Heart right ventricle (tissue), 16 donors: ENCODE data around the gene CDKL4. TPM values are rescaled to one million over a fixed set of nuclear protein-coding genes. Genes with fewer than 3 reads are reported as not detected.
A peak's percentile ranks its signal among the peaks of the same experiment; 100 is the strongest.

Source experiments
- ATAC-seq, 8 donors: fragments of 200-7000 bp; cut with Tn5 transposase; one replicate each; pipeline ENCODE4 v1.9.1; 2020; ENCODE audit warnings: mild to moderate bottlenecking in 8 of 8, moderate library complexity in 8 of 8, moderate number of reproducible peaks in 1 of 8
- DNase-seq, 2 donors: peaks; one replicate each; pipeline ENCODE4 v3.0.0-alpha.2; 2020
- H3K27ac ChIP-seq, 10 donors: fragments of 200-600 bp; sonication (generic) in 2 of 10; one replicate each; pipeline versions ENCODE4 v1.5.0 to v1.8.0; 2020 to 2022; ENCODE audit warnings: mild to moderate bottlenecking in 3 of 10
- H3K27me3 ChIP-seq, 7 donors: fragments of 200-600 bp; one replicate each; pipeline ENCODE4 v1.8.0; 2021 to 2022; ENCODE audit warnings: mild to moderate bottlenecking in 2 of 7
- H3K36me3 ChIP-seq, 9 donors: fragments of 200-600 bp; sonication (generic) in 1 of 9; one replicate each; pipeline versions ENCODE4 v1.5.0 to v1.8.0; 2020 to 2022; ENCODE audit warnings: mild to moderate bottlenecking in 2 of 9
- H3K4me1 ChIP-seq, 9 donors: fragments of 200-600 bp; sonication (generic) in 1 of 9; one replicate each; pipeline versions ENCODE4 v1.5.0 to v1.8.0; 2020 to 2022; ENCODE audit warnings: mild to moderate bottlenecking in 4 of 9
- H3K4me3 ChIP-seq, 10 donors: fragments of 200-600 bp; sonication (generic) in 2 of 10; one replicate each; pipeline versions ENCODE4 v1.5.0 to v1.8.0; 2020 to 2022; ENCODE audit warnings: mild to moderate bottlenecking in 7 of 10, moderate library complexity in 2 of 10
- H3K9me3 ChIP-seq, 11 donors: fragments of 200-600 bp in 10 of 11; sonication (generic) in 2 of 11; one replicate each; pipeline versions ENCODE4 v1.5.0 to v1.8.0; 2013 to 2022; ENCODE audit warnings: mild to moderate bottlenecking in 2 of 11, control low read depth in 1 of 11, moderate library complexity in 1 of 11
- WGBS, 2 donors: extraction: QIAGEN DNeasy Blood & Tissue Kit; methylation state at CpG; one replicate each; pipeline ENCODE4 v1.1.7; 2013; ENCODE audit warnings: inconsistent platforms in 1 of 2; 5-methylcytosine and 5-hydroxymethylcytosine counted together
- intact Hi-C, 10 donors: fragments of 100-400 bp; cut with DNase I; formaldehyde crosslinking; loops; one replicate each; pipeline versions ENCODE4 v1.11.1 to v1.14.2; 2022
- polyA plus RNA-seq, 2 donors: library from polyadenylated mRNA; stranded (reverse); fragments of 200-250 nt; gene quantifications; one replicate each; pipeline ENCODE4 v1.2.3, GENCODE V29; 2013
- total RNA-seq, 10 donors: library from RNA; stranded (reverse); fragmentation: NEBNext Ultra II Directional in 3 of 10; extraction: Animal tissue kit (Norgen Biotek cat#: 25700) in 3 of 10; gene quantifications; one replicate each; pipeline versions ENCODE4 v1.2.1 to v1.2.4, GENCODE V29; 2021 to 2023
- TF ChIP-seq, protein P1 (sequence below), 9 donors: fragments of 200-600 bp; sonication (generic) in 2 of 9; IDR thresholded peaks; one replicate each; pipeline versions ENCODE4 v1.5.0 to v1.8.0; 2021 to 2022; ENCODE audit warnings: antibody characterized with exemption in 9 of 9, mild to moderate bottlenecking in 5 of 9, moderate library complexity in 1 of 9
- donor health status: Arrhythmogenic right ventricular cardiomyopathy.
- donor health status: ischemic (EF 13 %, LVEDD 7.1; RV severe dilation, severe dysfunction).
- donor health status: healthy with polysubstance abuse.
- donor health status: DM: no; HTN: yes; CAD: no.
- donor health status: DM: no; HTN: no; CAD: no.
- donor health status: ischemic (EF 25% LVEDD 6.9; RV normal size, moderate dysfunction).
- donor health status: ischemic (EF 25% LVEDD 5.7; RV mildly dilated, moderate dysfunction).
- donor health status: healthy.
- donor health status: DM: yes; HTN: yes; CAD: no.
- donor health status: Ischemic cardiomyopathy.
- donor health status: ischemic (EF 35%, LVEDD 5.7; RV mildly dilated, moderate dysfunction).
- donor health status: nonischemic (EF 11% LVEDD 7.7; RV severe dilation, severe dysfunction).
- donor health status: DM: yes; HTN: yes; CAD: no.
- donor health status: PGD.
- donor health status: ischemic (EF 29% LVEDD 5.4; RV normal size, mild dysfunction).
- donor health status: nonischemic (EF 23%, LVEDD 6.1; RV moderate dilation, normal function).

The CDKL4 gene
- total and polyA plus RNA-seq, 12 donors, result 0.24 to 0.87 (median 0.51) TPM; not detected in 3

DNA sequence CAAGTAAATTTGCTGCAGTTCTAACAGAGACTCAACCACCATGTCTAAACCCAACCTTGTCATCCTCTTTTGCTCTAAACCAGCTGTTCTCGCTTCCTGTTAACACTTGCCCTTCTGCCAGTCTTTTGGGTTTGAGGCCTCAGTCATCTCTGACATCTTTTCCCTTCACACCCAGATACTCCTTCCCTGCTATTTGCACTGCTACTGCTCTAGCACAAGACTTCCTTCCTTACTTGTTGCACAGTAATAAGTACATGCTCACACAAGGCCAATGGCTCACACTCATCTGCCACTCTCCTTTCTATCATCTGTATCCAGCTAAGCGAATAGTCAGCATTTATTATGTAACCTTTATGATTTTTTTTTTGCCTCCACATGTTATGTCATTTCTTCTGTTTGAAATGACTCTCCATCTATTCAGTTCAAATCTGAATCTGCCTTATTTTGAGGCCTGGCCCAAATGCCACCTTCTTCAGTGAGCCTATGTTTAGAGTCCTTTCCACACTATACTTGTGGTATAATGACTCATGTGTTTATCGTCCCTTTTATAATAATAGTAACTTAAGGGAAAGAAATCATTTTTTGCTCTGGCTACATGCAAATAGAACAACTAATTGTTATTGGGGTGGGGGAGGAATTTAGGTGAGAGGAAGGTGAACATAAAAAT is 22.5 kb upstream of the CDKL4 start:
- H3K27me3 ChIP-seq, result no peaks in the 10 kb centered on the region
- ATAC-seq (peak in 3 of 8 donors; percentile 57 to 65 (median 61)), DNase-seq (no peak)
- peak overlapping the region in 5 of 10 donors; percentile 2 to 19 (median 13) for H3K27ac ChIP-seq
- intact Hi-C loops, result no loop called here
- TF ChIP-seq, protein P1, sequence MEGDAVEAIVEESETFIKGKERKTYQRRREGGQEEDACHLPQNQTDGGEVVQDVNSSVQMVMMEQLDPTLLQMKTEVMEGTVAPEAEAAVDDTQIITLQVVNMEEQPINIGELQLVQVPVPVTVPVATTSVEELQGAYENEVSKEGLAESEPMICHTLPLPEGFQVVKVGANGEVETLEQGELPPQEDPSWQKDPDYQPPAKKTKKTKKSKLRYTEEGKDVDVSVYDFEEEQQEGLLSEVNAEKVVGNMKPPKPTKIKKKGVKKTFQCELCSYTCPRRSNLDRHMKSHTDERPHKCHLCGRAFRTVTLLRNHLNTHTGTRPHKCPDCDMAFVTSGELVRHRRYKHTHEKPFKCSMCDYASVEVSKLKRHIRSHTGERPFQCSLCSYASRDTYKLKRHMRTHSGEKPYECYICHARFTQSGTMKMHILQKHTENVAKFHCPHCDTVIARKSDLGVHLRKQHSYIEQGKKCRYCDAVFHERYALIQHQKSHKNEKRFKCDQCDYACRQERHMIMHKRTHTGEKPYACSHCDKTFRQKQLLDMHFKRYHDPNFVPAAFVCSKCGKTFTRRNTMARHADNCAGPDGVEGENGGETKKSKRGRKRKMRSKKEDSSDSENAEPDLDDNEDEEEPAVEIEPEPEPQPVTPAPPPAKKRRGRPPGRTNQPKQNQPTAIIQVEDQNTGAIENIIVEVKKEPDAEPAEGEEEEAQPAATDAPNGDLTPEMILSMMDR (IDR thresholded peaks at IDR 0.05), result no peak
- peaks cover 0 to 17% (median 12%) of the 10 kb centered on the region in 9 donors for H3K4me1 ChIP-seq
- no peak overlapping the region for H3K4me3 ChIP-seq
- H3K36me3 ChIP-seq, result peaks cover 0 to 95% (median 19%) of the 10 kb centered on the region in 9 donors
- H3K9me3 ChIP-seq, result no peaks in the 10 kb centered on the region
- 75 to 77% methylated on average over 3 of the region's 3 CpGs for WGBS, 2 donors

DNA sequence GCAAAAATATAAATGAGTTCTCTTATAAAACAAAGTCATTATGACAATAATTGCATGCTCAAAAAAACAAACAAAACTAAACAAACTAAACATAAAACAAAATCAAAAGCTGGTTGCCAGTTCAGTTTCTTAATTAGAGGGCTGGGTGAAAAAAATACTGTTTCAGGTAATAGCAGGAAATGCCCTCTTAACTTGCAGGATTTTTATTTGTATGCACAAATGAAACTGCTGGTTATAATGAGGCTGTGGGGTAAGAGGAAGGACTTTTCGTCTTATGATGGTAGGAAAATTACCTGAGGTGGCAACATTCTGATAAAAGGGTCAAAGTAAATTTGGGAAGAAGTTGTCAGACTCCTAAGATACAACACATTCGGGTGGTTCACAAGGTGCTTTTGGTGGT is 21.5 kb upstream of the CDKL4 start:
- Histone ChIP-seq H3K27me3 (no peaks in the 10 kb centered on the region), H3K4me1 (peaks cover 0 to 16% (median 12%) of the 10 kb centered on the region in 9 donors), H3K36me3 (peaks cover 0 to 95% (median 21%) of the 10 kb centered on the region in 9 donors), H3K4me3 (no peak overlapping the region), H3K27ac (no peak overlapping the region), H3K9me3 (no peaks in the 10 kb centered on the region)
- DNase-seq (no peak), ATAC-seq (no peak)
- intact Hi-C loops, result no loop called here
- 92 to 93% methylated on average over 2 of the region's 2 CpGs for WGBS, 2 donors
- TF ChIP-seq, protein P1 (IDR thresholded peaks at IDR 0.05), result no peak

DNA sequence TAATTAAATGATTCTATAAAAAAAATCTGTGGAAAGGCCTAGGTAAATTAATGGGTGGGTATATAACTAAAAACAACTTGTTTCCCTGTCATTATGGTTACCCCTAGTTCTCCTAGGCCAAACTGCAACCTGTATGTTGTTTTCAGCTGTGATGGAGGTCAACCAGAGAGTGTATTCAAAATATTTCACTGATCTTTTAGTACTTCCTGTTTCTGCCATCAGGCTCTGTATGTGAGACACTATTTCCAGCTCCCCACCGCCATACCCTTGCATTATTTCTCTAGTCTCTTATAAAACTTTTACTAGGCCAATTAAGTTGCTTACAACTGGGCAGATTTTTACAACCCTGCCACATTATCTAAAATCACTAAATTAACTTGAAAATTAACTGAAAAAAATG is 21.0 kb upstream of the CDKL4 start:
- intact Hi-C loops, result no loop called here
- Histone ChIP-seq H3K27me3 (no peaks in the 10 kb centered on the region), H3K27ac (no peak overlapping the region), H3K9me3 (no peaks in the 10 kb centered on the region), H3K4me3 (no peak overlapping the region), H3K4me1 (peaks cover 0 to 16% (median 11%) of the 10 kb centered on the region in 9 donors), H3K36me3 (peaks cover 0 to 95% (median 24%) of the 10 kb centered on the region in 9 donors)
- TF ChIP-seq, protein P1 (IDR thresholded peaks at IDR 0.05), result no peak
- DNase-seq (no peak), ATAC-seq (no peak)
- WGBS, 2 donors, result 91 to 95% methylated on average over 1 of the region's 1 CpG

DNA sequence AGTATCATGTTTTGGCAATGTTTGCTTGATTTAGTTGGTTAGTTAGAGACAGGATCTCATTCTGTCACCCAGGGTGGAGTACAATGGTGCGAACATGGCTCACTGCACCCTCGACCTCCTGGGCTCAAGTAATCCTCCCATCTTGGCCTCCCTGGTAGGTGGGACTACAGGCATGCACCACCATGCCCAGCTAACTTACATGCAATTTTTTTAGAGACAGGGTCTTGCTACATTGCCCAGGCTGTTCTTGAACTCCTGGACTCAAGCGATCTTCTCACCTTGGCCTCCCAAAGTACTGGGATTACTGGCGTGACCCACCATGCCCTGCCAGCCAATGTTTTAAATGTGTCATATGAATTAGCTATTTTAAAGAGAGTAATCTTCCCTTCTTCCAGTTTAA is 16.3 kb upstream of the CDKL4 start:
- Histone ChIP-seq H3K4me1 (no peaks in the 10 kb centered on the region), H3K9me3 (no peaks in the 10 kb centered on the region), H3K36me3 (peaks cover 0 to 100% (median 35%) of the 10 kb centered on the region in 9 donors), H3K27ac (no peak overlapping the region), H3K4me3 (no peak overlapping the region), H3K27me3 (no peaks in the 10 kb centered on the region)
- ATAC-seq (no peak), DNase-seq (no peak)
- intact Hi-C loops, result no loop called here
- TF ChIP-seq, protein P1 (IDR thresholded peaks at IDR 0.05), result no peak
- WGBS, 2 donors, result 97% methylated on average over 4 of the region's 4 CpGs
